ENCODE measurements around the gene MED25.

GRCh38 chr19:49844138-49845095 lies 26.3 kb downstream of the MED25 start:
- TF ChIP-seq CTCF (conservative IDR thresholded peaks at IDR 0.05; ENCODE audit: low read depth, low read length) = no peak
- no peak for TF ChIP-seq POLR2A (IDR thresholded peaks at IDR 0.05; ENCODE audit: low read depth, low read length)
- no peak for TF ChIP-seq RAD21 (IDR thresholded peaks at IDR 0.05; ENCODE audit: low read length)
- no peak for TF ChIP-seq RFX5 (IDR thresholded peaks at IDR 0.05; ENCODE audit: low read depth, low read length)
- no peak for TF ChIP-seq ELK1 (IDR thresholded peaks at IDR 0.05; ENCODE audit: borderline replicate concordance, low read depth, low read length)
- no peak for TF ChIP-seq MAZ (IDR thresholded peaks at IDR 0.05; ENCODE audit: borderline replicate concordance, low read depth, low read length)
- TF ChIP-seq MAFK (IDR thresholded peaks at IDR 0.05; ENCODE audit: low read depth, low read length) = no peak
- no peak for TF ChIP-seq SMC3 (IDR thresholded peaks at IDR 0.05; ENCODE audit: low read depth, low read length)
- TF ChIP-seq, protein P1, sequence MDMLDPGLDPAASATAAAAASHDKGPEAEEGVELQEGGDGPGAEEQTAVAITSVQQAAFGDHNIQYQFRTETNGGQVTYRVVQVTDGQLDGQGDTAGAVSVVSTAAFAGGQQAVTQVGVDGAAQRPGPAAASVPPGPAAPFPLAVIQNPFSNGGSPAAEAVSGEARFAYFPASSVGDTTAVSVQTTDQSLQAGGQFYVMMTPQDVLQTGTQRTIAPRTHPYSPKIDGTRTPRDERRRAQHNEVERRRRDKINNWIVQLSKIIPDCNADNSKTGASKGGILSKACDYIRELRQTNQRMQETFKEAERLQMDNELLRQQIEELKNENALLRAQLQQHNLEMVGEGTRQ (IDR thresholded peaks at IDR 0.05; ENCODE audit: low read depth, low read length) = no peak
- TF ChIP-seq FOS (IDR thresholded peaks at IDR 0.05; ENCODE audit: low read depth, low read length) = no peak
- TF ChIP-seq BHLHE40 (IDR thresholded peaks at IDR 0.05; ENCODE audit: low read depth, low read length) = no peak
- no peak for TF ChIP-seq CEBPB (IDR thresholded peaks at IDR 0.05; ENCODE audit: low read depth, low read length)
- TF ChIP-seq RCOR1 (IDR thresholded peaks at IDR 0.05; ENCODE audit: insufficient replicate concordance, low read length) = no peak
- no peak for TF ChIP-seq MXI1 (IDR thresholded peaks at IDR 0.05; ENCODE audit: borderline replicate concordance, low read depth, low read length)

All from IMR-90 (cell line).